ENCODE data around the gene FRS3.

GRCh38 chr6:41731561-41732086 is 48.1 kb downstream of the FRS3 start:
- no peak for TF ChIP-seq CTCF (IDR thresholded peaks at IDR 0.05)
- TF ChIP-seq POLR2A (IDR thresholded peaks at IDR 0.05), result no peak
- no peak for TF ChIP-seq POLR2AphosphoS5 (IDR thresholded peaks at IDR 0.05)
